COLO668 (cell line): ENCODE results near the gene VPS9D1.
"Not testable (repeated sequence)": the region's sequence is repeated elsewhere in the genome, so short reads cannot be mapped to it uniquely, and the experiment has no call there.

Experiments
- DNase-seq: peaks from one replicate; lab custom pipeline; 2025; ENCODE audit not compliant: unreplicated experiment; lab: John Stamatoyannopoulos, UW

Gene VPS9D1

GRCh38 chr16:89668790-89669158, 51.9 kb downstream of the VPS9D1 start:
- no peak for DNase-seq

- no peak for DNase-seq
These were observed 53.1 kb downstream of the VPS9D1 start for GRCh38 chr16:89667633-89668032.

- peak; percentile 17 for DNase-seq
These were observed 53.7 kb downstream of the VPS9D1 start for GRCh38 chr16:89667000-89667399.

- DNase-seq: not testable (repeated sequence)
These were observed 56.5 kb downstream of the VPS9D1 start for GRCh38 chr16:89664238-89664637.

- DNase-seq: no peak
These were observed 59.5 kb downstream of the VPS9D1 start for GRCh38 chr16:89661215-89661614.

- no peak for DNase-seq
These were observed 60.6 kb downstream of the VPS9D1 start for GRCh38 chr16:89660146-89660545.

GRCh38 chr16:89658221-89658879, 62.3 kb downstream of the VPS9D1 start:
- peak; percentile 46 for DNase-seq

- DNase-seq: peak; percentile 94
These were observed 63.1 kb downstream of the VPS9D1 start, which contains the start of the genes CHMP1A and SPATA33 for GRCh38 chr16:89657442-89658220. Gene CHMP1A, minus strand, starts transcription at chr16:89657708. Its CDS starts 120 bp downstream, at chr16:89657588. Gene SPATA33, plus strand, starts transcription at chr16:89657836. Its CDS starts 76 bp downstream, at chr16:89657912.
